ENCODE results near the gene ERBIN.

DNA sequence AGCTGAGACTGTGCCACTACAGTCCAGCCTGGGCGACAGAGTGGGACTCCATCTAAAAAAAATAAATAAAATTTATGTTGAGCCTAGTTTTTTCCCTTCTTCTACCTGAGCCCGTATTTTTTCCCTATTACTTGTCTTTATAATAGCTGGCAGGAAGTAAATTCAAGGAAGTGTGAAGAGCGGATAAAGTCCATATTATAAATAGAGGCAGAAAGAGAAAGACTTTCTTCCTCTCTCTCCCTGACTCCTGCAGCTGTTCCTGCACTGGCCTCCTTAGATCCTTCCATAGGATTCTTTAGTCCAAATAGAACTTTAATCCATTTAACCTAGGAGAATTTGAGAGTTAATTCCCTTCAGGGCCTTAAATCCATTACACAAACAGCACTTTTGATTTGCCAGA is 10.3 kb upstream of the ERBIN start:
- TF ChIP-seq JUN (CRISPR knock-in tag; IDR thresholded peaks at IDR 0.05) = no peak
- TF ChIP-seq, protein P1, sequence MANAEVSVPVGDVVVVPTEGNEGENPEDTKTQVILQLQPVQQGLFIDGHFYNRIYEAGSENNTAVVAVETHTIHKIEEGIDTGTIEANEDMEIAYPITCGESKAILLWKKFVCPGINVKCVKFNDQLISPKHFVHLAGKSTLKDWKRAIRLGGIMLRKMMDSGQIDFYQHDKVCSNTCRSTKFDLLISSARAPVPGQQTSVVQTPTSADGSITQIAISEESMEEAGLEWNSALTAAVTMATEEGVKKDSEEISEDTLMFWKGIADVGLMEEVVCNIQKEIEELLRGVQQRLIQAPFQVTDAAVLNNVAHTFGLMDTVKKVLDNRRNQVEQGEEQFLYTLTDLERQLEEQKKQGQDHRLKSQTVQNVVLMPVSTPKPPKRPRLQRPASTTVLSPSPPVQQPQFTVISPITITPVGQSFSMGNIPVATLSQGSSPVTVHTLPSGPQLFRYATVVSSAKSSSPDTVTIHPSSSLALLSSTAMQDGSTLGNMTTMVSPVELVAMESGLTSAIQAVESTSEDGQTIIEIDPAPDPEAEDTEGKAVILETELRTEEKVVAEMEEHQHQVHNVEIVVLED (CRISPR knock-in tag; IDR thresholded peaks at IDR 0.05; ENCODE audit: borderline replicate concordance) = no peak
- TF ChIP-seq ZNF777 (CRISPR knock-in tag; IDR thresholded peaks at IDR 0.05) = no peak

Data from HepG2 (cell line).